ENCODE results near the gene STARD10.

Gene STARD10

GRCh38 chr11:72773291-72773690 is 20.6 kb downstream of the STARD10 start:
- no peak overlapping the region for H3K4me3 ChIP-seq (ENCODE audit: low read depth, low read length)
- DNase-seq (ENCODE audit: low read depth): peak; percentile 94

GRCh38 chr11:72772059-72772458 is 21.8 kb downstream of the STARD10 start:
- no peak for DNase-seq (ENCODE audit: low read depth)
- no peak overlapping the region for H3K4me3 ChIP-seq (ENCODE audit: low read depth, low read length)
- no peak for TF ChIP-seq CTCF (conservative IDR thresholded peaks at IDR 0.05; ENCODE audit: low read depth, low read length)

More at GRCh38 chr11:72773291-72773690, 20.6 kb downstream of the STARD10 start:
- no peak for TF ChIP-seq CTCF (conservative IDR thresholded peaks at IDR 0.05; ENCODE audit: low read depth, low read length)

GRCh38 chr11:72771507-72771906 is 22.3 kb downstream of the STARD10 start:
- no peak for TF ChIP-seq CTCF (conservative IDR thresholded peaks at IDR 0.05; ENCODE audit: low read depth, low read length)
- no peak overlapping the region for H3K4me3 ChIP-seq (ENCODE audit: low read depth, low read length)
- DNase-seq (ENCODE audit: low read depth): peak; percentile 66

- DNase-seq (ENCODE audit: low read depth): no peak
- TF ChIP-seq CTCF (conservative IDR thresholded peaks at IDR 0.05; ENCODE audit: low read depth, low read length): no peak
- H3K4me3 ChIP-seq (ENCODE audit: low read depth, low read length): no peak overlapping the region
Measured at GRCh38 chr11:72770799-72771198, 23.0 kb downstream of the STARD10 start.

- no peak overlapping the region for H3K4me3 ChIP-seq (ENCODE audit: low read depth, low read length)
- no peak for TF ChIP-seq CTCF (conservative IDR thresholded peaks at IDR 0.05; ENCODE audit: low read depth, low read length)
- DNase-seq (ENCODE audit: low read depth): peak; percentile 41
Measured at GRCh38 chr11:72769680-72770079, 24.2 kb downstream of the STARD10 start.

- TF ChIP-seq CTCF (conservative IDR thresholded peaks at IDR 0.05; ENCODE audit: low read depth, low read length): no peak
- DNase-seq (ENCODE audit: low read depth): no peak
- no peak overlapping the region for H3K4me3 ChIP-seq (ENCODE audit: low read depth, low read length)
Measured at GRCh38 chr11:72768581-72768980, 25.3 kb downstream of the STARD10 start.

- H3K4me3 ChIP-seq (ENCODE audit: low read depth, low read length): no peak overlapping the region
- TF ChIP-seq CTCF (conservative IDR thresholded peaks at IDR 0.05; ENCODE audit: low read depth, low read length): no peak
Measured at GRCh38 chr11:72767203-72768062, 26.4 kb downstream of the STARD10 start.

More at GRCh38 chr11:72767203-72768062, 26.4 kb downstream of the STARD10 start:
- no peak for DNase-seq (ENCODE audit: low read depth)

All from choroid plexus epithelial cell (primary cell).